Natural killer cell (primary cell): Measurements from ENCODE around the gene CEP55. TPM values are rescaled to one million over a fixed set of nuclear protein-coding genes. Genes with fewer than 3 reads are reported as not detected.
"Not testable (repeated sequence)": the region's sequence is repeated elsewhere in the genome, so short reads cannot be mapped to it uniquely, and the experiment has no call there.

Source experiments
- ATAC-seq, 3 donors: fragments of 150-1000 bp in 2 of 3; fragments of 200-7000 bp in 1 of 3; cut with Tn5 transposase; 1 replicate in 1 of 3; 2 replicates in 2 of 3; pipeline ENCODE4 v1.10.0; 2021; ENCODE audit warnings: mild to moderate bottlenecking in 2 of 3, moderate library complexity in 2 of 3
- DNase-seq, 2 donors: peaks; one replicate each; pipeline versions ENCODE4 v3.0.0 to v3.0.0-alpha.2; 2013 to 2021; ENCODE audit warnings: mixed read lengths in 1 of 2
- H3K27ac ChIP-seq: one replicate; pipeline ENCODE4 v1.5.1; 2013; ENCODE audit warnings: mild to moderate bottlenecking, low read length
- H3K27me3 ChIP-seq: one replicate; pipeline ENCODE4 v1.6.1; 2013; ENCODE audit warnings: low read length; ENCODE audit not compliant: control insufficient read depth, insufficient read depth
- H3K36me3 ChIP-seq: one replicate; pipeline ENCODE4 v1.6.1; 2013; ENCODE audit warnings: low read length; ENCODE audit not compliant: control insufficient read depth, insufficient read depth
- H3K4me1 ChIP-seq: one replicate; pipeline ENCODE4 v1.6.1; 2013; ENCODE audit warnings: low read length; ENCODE audit not compliant: control insufficient read depth, insufficient read depth
- H3K4me3 ChIP-seq: one replicate; pipeline ENCODE4 v1.5.1; 2013; ENCODE audit warnings: low read length
- H3K9me3 ChIP-seq: one replicate; pipeline ENCODE4 v1.6.1; 2013; ENCODE audit warnings: low read length; ENCODE audit not compliant: control insufficient read depth, insufficient read depth
- H3K27ac Mint-ChIP-seq, 2 donors: one replicate each; pipeline ENCODE4 v1.8.0; 2022; ENCODE audit warnings: mild to moderate bottlenecking in 2 of 2, mixed read lengths in 2 of 2, moderate library complexity in 1 of 2
- H3K27me3 Mint-ChIP-seq, 2 donors: one replicate each; pipeline ENCODE4 v1.8.0; 2022; ENCODE audit warnings: low read depth in 2 of 2, mixed read lengths in 2 of 2
- H3K36me3 Mint-ChIP-seq: one replicate; pipeline ENCODE4 v1.8.0; 2022; ENCODE audit warnings: mixed read lengths
- H3K4me1 Mint-ChIP-seq, 2 donors: one replicate each; pipeline ENCODE4 v1.8.0; 2022; ENCODE audit warnings: mixed read lengths in 2 of 2
- H3K4me3 Mint-ChIP-seq: one replicate; pipeline ENCODE4 v1.8.0; 2022; ENCODE audit warnings: mild to moderate bottlenecking, moderate library complexity, mixed read lengths
- H3K9me3 Mint-ChIP-seq, 2 donors: one replicate each; pipeline ENCODE4 v1.8.0; 2022; ENCODE audit warnings: mixed read lengths in 2 of 2
- WGBS: methylation state at CpG from one replicate; pipeline ENCODE4 v1.1.7; 2013; ENCODE audit warnings: missing lambda C conversion rate; ENCODE audit not compliant: insufficient coverage; 5-methylcytosine and 5-hydroxymethylcytosine counted together
- intact Hi-C: fragments of 100-400 bp; cut with micrococcal nuclease; formaldehyde crosslinking; loops from one replicate; pipeline ENCODE4 v1.14.2; 2022
- total RNA-seq, 4 donors: library from RNA; stranded (reverse); fragments of 120-200 nt in 1 of 4; gene quantifications; one replicate each; pipeline versions ENCODE4 v1.2.3 to v1.2.4, GENCODE V29; 2013 to 2022
- TF ChIP-seq, protein P1 (sequence below): fragments of 200-600 bp; IDR thresholded peaks from one replicate; pipeline ENCODE4 v1.8.0; 2022; ENCODE audit warnings: antibody characterized with exemption

Gene CEP55
- total RNA-seq, 3 donors from 2014 or later (not counting 1 experiment from before 2014, with no cell fraction given), result 0.35 to 0.85 (median 0.50) TPM

DNA sequence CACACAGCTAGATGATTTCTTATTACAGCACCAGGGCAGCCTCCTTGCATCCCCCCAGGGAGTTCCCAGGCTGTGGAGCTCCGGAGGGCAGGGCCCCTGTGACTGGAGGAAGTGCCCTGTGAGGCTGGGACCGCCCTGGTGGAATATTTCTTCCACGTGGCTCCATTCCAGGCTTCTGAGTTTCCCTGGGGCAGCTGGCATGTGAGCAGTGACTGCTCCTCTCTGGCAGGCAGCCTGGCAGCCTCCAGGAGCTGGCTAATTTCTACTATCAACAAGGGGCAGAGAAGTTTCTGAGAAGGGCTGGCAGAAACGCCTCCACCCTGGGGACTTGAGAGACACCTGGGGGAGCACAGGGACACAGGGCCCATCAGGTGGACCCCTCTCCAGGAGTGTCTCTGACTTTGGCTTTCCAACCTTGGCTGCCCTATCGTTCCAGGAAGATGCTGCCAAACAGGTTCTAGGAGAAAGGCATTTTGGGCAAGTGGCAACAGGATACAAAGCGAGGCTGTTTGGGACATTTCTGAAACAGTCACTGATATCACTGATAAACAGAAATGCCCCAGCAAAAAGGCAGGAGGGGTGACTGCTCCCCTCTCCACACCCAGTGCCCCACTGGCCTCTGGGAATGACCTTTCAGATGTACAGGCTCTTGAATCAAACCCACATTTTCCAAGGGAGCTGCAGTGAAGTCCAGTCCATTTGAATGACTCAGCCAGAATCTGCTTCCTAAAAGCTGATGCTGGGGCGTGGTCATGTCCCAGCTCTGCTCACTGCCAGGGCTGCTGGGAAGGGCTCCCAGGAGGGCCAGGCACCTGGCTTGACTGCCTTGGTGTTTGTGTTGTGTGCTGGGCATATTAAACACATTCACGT lies 30.4 kb upstream of the CEP55 start:
- H3K9me3 ChIP-seq, result no peaks in the 10 kb centered on the region
- Mint-ChIP-seq H3K4me1 (peaks cover 0 to 6% of the 10 kb centered on the region in 2 donors), H3K4me3 (no peak overlapping the region), H3K36me3 (no peaks in the 10 kb centered on the region), H3K27me3 (no peaks in the 10 kb centered on the region), H3K9me3 (no peaks in the 10 kb centered on the region), H3K27ac (no peak overlapping the region)
- intact Hi-C loops, result no loop called here
- H3K27me3 ChIP-seq, result no peaks in the 10 kb centered on the region
- ATAC-seq (no peak), DNase-seq (no peak)
- WGBS, result 75% methylated on average over 8 of the region's 8 CpGs
- no peak overlapping the region for H3K4me3 ChIP-seq
- no peak overlapping the region for H3K27ac ChIP-seq
- TF ChIP-seq, protein P1, sequence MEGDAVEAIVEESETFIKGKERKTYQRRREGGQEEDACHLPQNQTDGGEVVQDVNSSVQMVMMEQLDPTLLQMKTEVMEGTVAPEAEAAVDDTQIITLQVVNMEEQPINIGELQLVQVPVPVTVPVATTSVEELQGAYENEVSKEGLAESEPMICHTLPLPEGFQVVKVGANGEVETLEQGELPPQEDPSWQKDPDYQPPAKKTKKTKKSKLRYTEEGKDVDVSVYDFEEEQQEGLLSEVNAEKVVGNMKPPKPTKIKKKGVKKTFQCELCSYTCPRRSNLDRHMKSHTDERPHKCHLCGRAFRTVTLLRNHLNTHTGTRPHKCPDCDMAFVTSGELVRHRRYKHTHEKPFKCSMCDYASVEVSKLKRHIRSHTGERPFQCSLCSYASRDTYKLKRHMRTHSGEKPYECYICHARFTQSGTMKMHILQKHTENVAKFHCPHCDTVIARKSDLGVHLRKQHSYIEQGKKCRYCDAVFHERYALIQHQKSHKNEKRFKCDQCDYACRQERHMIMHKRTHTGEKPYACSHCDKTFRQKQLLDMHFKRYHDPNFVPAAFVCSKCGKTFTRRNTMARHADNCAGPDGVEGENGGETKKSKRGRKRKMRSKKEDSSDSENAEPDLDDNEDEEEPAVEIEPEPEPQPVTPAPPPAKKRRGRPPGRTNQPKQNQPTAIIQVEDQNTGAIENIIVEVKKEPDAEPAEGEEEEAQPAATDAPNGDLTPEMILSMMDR, result no peak
- peaks cover 8% of the 10 kb centered on the region for H3K4me1 ChIP-seq
- no peaks in the 10 kb centered on the region for H3K36me3 ChIP-seq

DNA sequence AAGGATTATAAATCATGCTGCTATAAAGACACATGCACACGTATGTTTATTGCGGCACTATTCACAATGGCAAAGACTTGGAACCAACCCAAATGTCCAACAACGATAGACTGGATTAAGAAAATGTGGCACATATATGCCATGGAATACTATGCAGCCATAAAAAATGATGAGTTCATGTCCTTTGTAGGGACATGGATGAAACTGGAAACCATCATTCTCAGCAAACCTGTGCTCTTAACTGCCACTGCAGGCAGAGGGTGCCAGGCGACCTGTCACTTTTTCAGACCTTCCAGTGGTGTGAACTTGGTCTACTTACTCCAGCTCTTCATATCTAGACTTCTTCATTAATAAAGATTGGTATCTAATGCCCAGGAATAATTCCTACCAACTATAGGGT lies 28.8 kb upstream of the CEP55 start:
- H3K9me3 Mint-ChIP-seq, H3K9me3 ChIP-seq, H3K27me3 ChIP-seq, H3K36me3 ChIP-seq, H3K27ac ChIP-seq, H3K27me3 Mint-ChIP-seq, H3K4me3 Mint-ChIP-seq, intact Hi-C loops, H3K4me1 Mint-ChIP-seq, DNase-seq, H3K36me3 Mint-ChIP-seq, ATAC-seq, H3K27ac Mint-ChIP-seq, H3K4me3 ChIP-seq, H3K4me1 ChIP-seq: not testable (repeated sequence)
- WGBS, result 100% methylated on average over 1 of the region's 4 CpGs

DNA sequence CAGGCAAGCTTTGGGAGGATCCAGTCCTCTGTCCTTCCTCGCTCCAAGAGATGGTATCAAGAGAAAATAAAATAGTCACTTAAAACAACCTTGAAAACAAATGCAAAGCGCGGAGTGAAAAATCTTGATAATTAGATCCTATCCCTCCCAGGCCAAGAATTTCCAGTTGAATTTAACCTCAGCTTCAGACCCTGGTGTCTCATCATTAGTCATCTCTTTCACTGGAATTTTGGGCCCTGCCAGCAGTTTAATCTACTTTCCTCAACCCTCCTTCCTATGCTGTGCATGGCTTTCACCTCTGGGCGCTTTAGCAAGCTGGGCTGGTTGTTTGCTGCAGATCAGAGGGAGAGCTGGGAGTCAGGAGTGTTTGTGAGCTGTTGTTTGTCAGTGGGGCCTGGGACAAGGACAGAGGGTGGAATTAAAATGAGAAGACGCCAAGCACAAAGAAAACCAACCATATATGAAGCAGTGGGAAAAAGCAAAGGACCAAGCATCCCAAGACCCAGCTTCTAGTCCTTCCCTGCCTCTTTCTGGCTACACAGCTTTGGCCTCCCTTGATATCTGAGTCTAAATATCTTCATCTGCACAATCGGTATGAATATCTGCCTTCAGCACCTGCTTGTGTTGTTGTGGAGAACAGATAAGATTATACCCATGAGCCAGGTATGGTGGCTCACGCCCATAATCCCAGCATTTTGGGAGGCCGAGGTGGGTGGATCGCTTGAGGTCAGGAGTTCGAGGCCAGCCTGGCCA lies 27.8 kb upstream of the CEP55 start:
- Histone ChIP-seq H3K4me1 (no peaks in the 10 kb centered on the region), H3K27me3 (no peaks in the 10 kb centered on the region), H3K36me3 (no peaks in the 10 kb centered on the region), H3K9me3 (no peaks in the 10 kb centered on the region), H3K27ac (no peak overlapping the region), H3K4me3 (no peak overlapping the region)
- WGBS, result 90% methylated on average over 8 of the region's 10 CpGs
- H3K9me3 Mint-ChIP-seq, result no peaks in the 10 kb centered on the region
- H3K4me3 Mint-ChIP-seq, result no peak overlapping the region
- no peaks in the 10 kb centered on the region for H3K27me3 Mint-ChIP-seq
- H3K27ac Mint-ChIP-seq, result no peak overlapping the region
- H3K4me1 Mint-ChIP-seq, result no peaks in the 10 kb centered on the region
- no peaks in the 10 kb centered on the region for H3K36me3 Mint-ChIP-seq
- TF ChIP-seq, protein P1, result no peak
- no peak for ATAC-seq
- intact Hi-C loops, result no loop called here
- no peak for DNase-seq

DNA sequence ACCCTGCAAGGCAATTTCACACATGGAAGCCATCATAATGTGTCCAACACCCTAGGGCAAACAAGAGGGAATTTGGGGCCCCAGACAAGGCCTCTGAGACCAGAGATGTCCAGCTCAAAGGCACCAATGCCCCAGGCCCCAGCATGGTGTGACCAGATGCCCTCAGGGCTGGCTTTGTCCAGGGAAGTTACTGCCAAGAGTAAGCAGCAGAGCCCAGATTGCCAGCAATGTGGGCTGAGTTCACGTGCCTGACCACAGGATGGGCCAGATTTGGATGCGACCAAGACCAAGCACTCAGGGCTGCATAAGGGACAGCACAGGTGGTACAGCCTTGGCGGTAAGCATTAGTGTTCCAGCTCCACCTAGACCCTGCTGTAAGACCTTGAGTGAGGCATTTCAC lies 27.0 kb upstream of the CEP55 start:
- TF ChIP-seq, protein P1, result no peak
- no peaks in the 10 kb centered on the region for H3K36me3 ChIP-seq
- Mint-ChIP-seq H3K36me3 (no peaks in the 10 kb centered on the region), H3K27ac (no peak overlapping the region), H3K4me3 (no peak overlapping the region), H3K27me3 (peaks cover 0 to 3% of the 10 kb centered on the region in 2 donors), H3K4me1 (no peaks in the 10 kb centered on the region), H3K9me3 (no peaks in the 10 kb centered on the region)
- H3K4me1 ChIP-seq, result no peaks in the 10 kb centered on the region
- intact Hi-C loops, result no loop called here
- H3K9me3 ChIP-seq, result no peaks in the 10 kb centered on the region
- ATAC-seq (no peak), DNase-seq (no peak)
- H3K4me3 ChIP-seq, result no peak overlapping the region
- no peaks in the 10 kb centered on the region for H3K27me3 ChIP-seq
- 90% methylated on average over 3 of the region's 3 CpGs for WGBS
- no peak overlapping the region for H3K27ac ChIP-seq
